ENCODE results near the gene RIN3. TPM values are rescaled to one million over a fixed set of nuclear protein-coding genes. Genes with fewer than 3 reads are reported as not detected.
A peak's percentile ranks its signal among the peaks of the same experiment; 100 is the strongest.

RIN3 gene
- total RNA-seq, 4 donors from 2014 or later, result 2.1 to 10.4 (median 7.2) TPM

- no peaks in the 10 kb centered on the region for H3K9me3 ChIP-seq
- H3K27ac ChIP-seq, result no peak overlapping the region
- no peaks in the 10 kb centered on the region for H3K27me3 ChIP-seq
- DNase-seq (ENCODE audit: low spot score in 2 of 2), result no peak
- no peak overlapping the region for H3K4me3 ChIP-seq
- TF ChIP-seq CTCF (IDR thresholded peaks at IDR 0.05) (no peak), POLR2AphosphoS5 (IDR thresholded peaks at IDR 0.05) (no peak), EP300 (IDR thresholded peaks at IDR 0.05) (no peak), POLR2A (IDR thresholded peaks at IDR 0.05) (no peak)
- H3K36me3 ChIP-seq, result no peaks in the 10 kb centered on the region
- WGBS, result 85% methylated on average over 5 of the region's 5 CpGs
- peaks cover 4% of the 10 kb centered on the region for H3K4me1 ChIP-seq
Observed at GRCh38 chr14:92607702-92608429, 94.3 kb downstream of the RIN3 start.

GRCh38 chr14:92609955-92610354, 96.4 kb downstream of the RIN3 start:
- 74% methylated on average over 4 of the region's 4 CpGs for WGBS
- H3K27ac ChIP-seq, result no peak overlapping the region
- no peaks in the 10 kb centered on the region for H3K27me3 ChIP-seq

GRCh38 chr14:92610849-92611271, 97.3 kb downstream of the RIN3 start:
- Histone ChIP-seq H3K36me3 (no peaks in the 10 kb centered on the region), H3K9me3 (no peaks in the 10 kb centered on the region), H3K4me3 (no peak overlapping the region), H3K4me1 (no peaks in the 10 kb centered on the region), H3K27me3 (no peaks in the 10 kb centered on the region), H3K27ac (no peak overlapping the region)
- 63% methylated on average over 7 of the region's 7 CpGs for WGBS
- TF ChIP-seq CTCF (IDR thresholded peaks at IDR 0.05) (no peak), POLR2A (IDR thresholded peaks at IDR 0.05) (no peak), EP300 (IDR thresholded peaks at IDR 0.05) (no peak), POLR2AphosphoS5 (IDR thresholded peaks at IDR 0.05) (no peak)
- no peak for DNase-seq (ENCODE audit: low spot score in 2 of 2)

More at GRCh38 chr14:92609955-92610354, 96.4 kb downstream of the RIN3 start:
- H3K36me3 ChIP-seq, result no peaks in the 10 kb centered on the region
- H3K4me3 ChIP-seq, result no peak overlapping the region
- H3K9me3 ChIP-seq, result no peaks in the 10 kb centered on the region
- H3K4me1 ChIP-seq, result no peaks in the 10 kb centered on the region
- TF ChIP-seq EP300 (IDR thresholded peaks at IDR 0.05) (no peak), CTCF (IDR thresholded peaks at IDR 0.05) (no peak), POLR2A (IDR thresholded peaks at IDR 0.05) (no peak), POLR2AphosphoS5 (IDR thresholded peaks at IDR 0.05) (no peak)
- no peak for DNase-seq (ENCODE audit: low spot score in 2 of 2)

- Histone ChIP-seq H3K27ac (no peak overlapping the region), H3K36me3 (no peaks in the 10 kb centered on the region), H3K4me1 (no peaks in the 10 kb centered on the region), H3K27me3 (no peaks in the 10 kb centered on the region), H3K9me3 (no peaks in the 10 kb centered on the region), H3K4me3 (no peak overlapping the region)
- DNase-seq (ENCODE audit: low spot score in 2 of 2), result no peak
- TF ChIP-seq POLR2A (IDR thresholded peaks at IDR 0.05), result no peak
- TF ChIP-seq CTCF (IDR thresholded peaks at IDR 0.05), result peak; percentile 18 to 64
- no peak for TF ChIP-seq EP300 (IDR thresholded peaks at IDR 0.05)
- TF ChIP-seq POLR2AphosphoS5 (IDR thresholded peaks at IDR 0.05), result no peak
- 71% methylated on average over 11 of the region's 11 CpGs for WGBS
Observed at GRCh38 chr14:92613008-92613658, 99.6 kb downstream of the RIN3 start.

- H3K4me1 ChIP-seq, result no peaks in the 10 kb centered on the region
- H3K9me3 ChIP-seq, result no peaks in the 10 kb centered on the region
- no peak overlapping the region for H3K27ac ChIP-seq
- no peaks in the 10 kb centered on the region for H3K27me3 ChIP-seq
- 76% methylated on average over 2 of the region's 10 CpGs for WGBS
- no peak overlapping the region for H3K4me3 ChIP-seq
- no peak for TF ChIP-seq CTCF (IDR thresholded peaks at IDR 0.05)
- no peak for TF ChIP-seq EP300 (IDR thresholded peaks at IDR 0.05)
- no peak for TF ChIP-seq POLR2A (IDR thresholded peaks at IDR 0.05)
- TF ChIP-seq POLR2AphosphoS5 (IDR thresholded peaks at IDR 0.05), result no peak
- DNase-seq (ENCODE audit: low spot score in 2 of 2), result no peak
- H3K36me3 ChIP-seq, result no peaks in the 10 kb centered on the region
Observed at GRCh38 chr14:92613681-92614260, 100.2 kb downstream of the RIN3 start.

All from suprapubic skin (tissue), 4 donors.